A549 (cell line): ENCODE results near the gene AFMID.

Experiments
- CEBPB ChIP-seq, 2 experiments: fragments of >200 bp in 1 of 2; sonication (Bioruptor Twin) in 1 of 2; formaldehyde crosslinking in 1 of 2; IDR thresholded peaks; 2 replicates each; pipeline ENCODE4 v1.6.1; 2012 to 2016
- FOXS1 ChIP-seq: fragments of 250-450 bp; sonication (Bioruptor Pico); IDR thresholded peaks from 2 replicates; pipeline ENCODE4 v1.5.0; 2020; ENCODE audit warnings: mild to moderate bottlenecking, moderate library complexity
- MYC ChIP-seq: IDR thresholded peaks from 2 replicates; pipeline ENCODE4 v1.6.1; 2012; ENCODE audit warnings: mild to moderate bottlenecking, inconsistent platforms, low read length, improper control_type of control experiment, borderline replicate concordance
- POLR2A ChIP-seq: IDR thresholded peaks from 2 replicates; pipeline ENCODE4 v1.6.1; 2012; ENCODE audit warnings: mild to moderate bottlenecking, low read length
- SREBF2 ChIP-seq: fragments of 450-650 bp; IDR thresholded peaks from 2 replicates; pipeline ENCODE4 v1.6.1; 2014; ENCODE audit warnings: mild to moderate bottlenecking, moderate library complexity
- TP53 ChIP-seq: fragments of 250-450 bp; sonication (Bioruptor Pico); IDR thresholded peaks from 2 replicates; pipeline ENCODE4 v1.5.0; 2021; ENCODE audit warnings: mild to moderate bottlenecking, moderate library complexity
- TF ChIP-seq, protein P1 (sequence below): fragments of >200 bp; sonication (Bioruptor Twin); formaldehyde crosslinking; IDR thresholded peaks from 3 replicates; pipeline ENCODE4 v1.5.1; 2016
- TF ChIP-seq, protein P2 (sequence below): fragments of 200-600 bp; sonication (generic); IDR thresholded peaks from 2 replicates; pipeline ENCODE4 v1.6.1; 2016; ENCODE audit warnings: antibody characterized with exemption, mild to moderate bottlenecking, moderate library complexity
- TF ChIP-seq, protein P3 (sequence below): fragments of 450-650 bp; IDR thresholded peaks from 2 replicates; pipeline ENCODE4 v1.6.1; 2014; ENCODE audit warnings: antibody characterized with exemption

DNA sequence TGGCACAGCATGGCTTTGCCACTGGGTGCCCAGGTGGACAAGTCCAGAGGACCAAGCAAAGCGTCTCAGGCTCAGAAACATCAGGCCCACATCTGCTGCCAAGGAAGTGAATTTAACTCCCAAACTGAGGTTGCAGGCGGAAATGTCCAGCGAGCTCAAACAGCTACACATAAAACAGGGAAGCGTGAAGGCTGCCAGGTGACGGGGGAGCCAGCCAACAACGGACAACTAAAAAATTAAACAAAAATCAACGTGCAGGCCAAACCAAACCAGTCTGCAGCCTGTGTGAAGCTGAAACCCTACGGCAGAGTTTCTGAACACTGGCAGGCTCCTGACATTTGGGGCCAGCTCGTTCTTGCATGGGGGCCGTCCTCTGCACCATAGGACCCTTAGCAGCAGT lies 2.8 kb upstream of the AFMID start:
- TF ChIP-seq TP53 (no peak), CEBPB (IDR thresholded peaks at IDR 0.05) (no peak), MYC (no peak), SREBF2 (no peak), FOXS1 (CRISPR knock-in tag) (no peak), POLR2A (no peak)
- TF ChIP-seq, protein P1, sequence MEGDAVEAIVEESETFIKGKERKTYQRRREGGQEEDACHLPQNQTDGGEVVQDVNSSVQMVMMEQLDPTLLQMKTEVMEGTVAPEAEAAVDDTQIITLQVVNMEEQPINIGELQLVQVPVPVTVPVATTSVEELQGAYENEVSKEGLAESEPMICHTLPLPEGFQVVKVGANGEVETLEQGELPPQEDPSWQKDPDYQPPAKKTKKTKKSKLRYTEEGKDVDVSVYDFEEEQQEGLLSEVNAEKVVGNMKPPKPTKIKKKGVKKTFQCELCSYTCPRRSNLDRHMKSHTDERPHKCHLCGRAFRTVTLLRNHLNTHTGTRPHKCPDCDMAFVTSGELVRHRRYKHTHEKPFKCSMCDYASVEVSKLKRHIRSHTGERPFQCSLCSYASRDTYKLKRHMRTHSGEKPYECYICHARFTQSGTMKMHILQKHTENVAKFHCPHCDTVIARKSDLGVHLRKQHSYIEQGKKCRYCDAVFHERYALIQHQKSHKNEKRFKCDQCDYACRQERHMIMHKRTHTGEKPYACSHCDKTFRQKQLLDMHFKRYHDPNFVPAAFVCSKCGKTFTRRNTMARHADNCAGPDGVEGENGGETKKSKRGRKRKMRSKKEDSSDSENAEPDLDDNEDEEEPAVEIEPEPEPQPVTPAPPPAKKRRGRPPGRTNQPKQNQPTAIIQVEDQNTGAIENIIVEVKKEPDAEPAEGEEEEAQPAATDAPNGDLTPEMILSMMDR, result no peak
- TF ChIP-seq, protein P2, sequence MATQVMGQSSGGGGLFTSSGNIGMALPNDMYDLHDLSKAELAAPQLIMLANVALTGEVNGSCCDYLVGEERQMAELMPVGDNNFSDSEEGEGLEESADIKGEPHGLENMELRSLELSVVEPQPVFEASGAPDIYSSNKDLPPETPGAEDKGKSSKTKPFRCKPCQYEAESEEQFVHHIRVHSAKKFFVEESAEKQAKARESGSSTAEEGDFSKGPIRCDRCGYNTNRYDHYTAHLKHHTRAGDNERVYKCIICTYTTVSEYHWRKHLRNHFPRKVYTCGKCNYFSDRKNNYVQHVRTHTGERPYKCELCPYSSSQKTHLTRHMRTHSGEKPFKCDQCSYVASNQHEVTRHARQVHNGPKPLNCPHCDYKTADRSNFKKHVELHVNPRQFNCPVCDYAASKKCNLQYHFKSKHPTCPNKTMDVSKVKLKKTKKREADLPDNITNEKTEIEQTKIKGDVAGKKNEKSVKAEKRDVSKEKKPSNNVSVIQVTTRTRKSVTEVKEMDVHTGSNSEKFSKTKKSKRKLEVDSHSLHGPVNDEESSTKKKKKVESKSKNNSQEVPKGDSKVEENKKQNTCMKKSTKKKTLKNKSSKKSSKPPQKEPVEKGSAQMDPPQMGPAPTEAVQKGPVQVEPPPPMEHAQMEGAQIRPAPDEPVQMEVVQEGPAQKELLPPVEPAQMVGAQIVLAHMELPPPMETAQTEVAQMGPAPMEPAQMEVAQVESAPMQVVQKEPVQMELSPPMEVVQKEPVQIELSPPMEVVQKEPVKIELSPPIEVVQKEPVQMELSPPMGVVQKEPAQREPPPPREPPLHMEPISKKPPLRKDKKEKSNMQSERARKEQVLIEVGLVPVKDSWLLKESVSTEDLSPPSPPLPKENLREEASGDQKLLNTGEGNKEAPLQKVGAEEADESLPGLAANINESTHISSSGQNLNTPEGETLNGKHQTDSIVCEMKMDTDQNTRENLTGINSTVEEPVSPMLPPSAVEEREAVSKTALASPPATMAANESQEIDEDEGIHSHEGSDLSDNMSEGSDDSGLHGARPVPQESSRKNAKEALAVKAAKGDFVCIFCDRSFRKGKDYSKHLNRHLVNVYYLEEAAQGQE, result no peak
- TF ChIP-seq, protein P3, sequence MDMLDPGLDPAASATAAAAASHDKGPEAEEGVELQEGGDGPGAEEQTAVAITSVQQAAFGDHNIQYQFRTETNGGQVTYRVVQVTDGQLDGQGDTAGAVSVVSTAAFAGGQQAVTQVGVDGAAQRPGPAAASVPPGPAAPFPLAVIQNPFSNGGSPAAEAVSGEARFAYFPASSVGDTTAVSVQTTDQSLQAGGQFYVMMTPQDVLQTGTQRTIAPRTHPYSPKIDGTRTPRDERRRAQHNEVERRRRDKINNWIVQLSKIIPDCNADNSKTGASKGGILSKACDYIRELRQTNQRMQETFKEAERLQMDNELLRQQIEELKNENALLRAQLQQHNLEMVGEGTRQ, result no peak
